Neural cell (in vitro differentiated cells): ENCODE data around the gene APBA3. TPM values are rescaled to one million over a fixed set of nuclear protein-coding genes. Genes with fewer than 3 reads are reported as not detected.

ENCODE experiments used
- H2AFZ ChIP-seq: fragments of 200-600, 300-800 bp; sonication (generic), shearing (Covaris generic); 2 replicates; pipeline ENCODE4 v1.6.0; 2014; ENCODE audit warnings: low read depth, mild to moderate bottlenecking, antibody characterized with exemption, low read length, moderate library complexity
- H3F3A ChIP-seq: fragments of 200-600 bp; shearing (Covaris generic); 2 replicates; pipeline ENCODE4 v1.6.1; 2016; ENCODE audit warnings: mild to moderate bottlenecking, moderate library complexity, mixed read lengths, antibody characterized with exemption, low read length; ENCODE audit not compliant: insufficient read depth, poor library complexity, severe bottlenecking
- H3K27ac ChIP-seq: fragments of 200-600, 300-800 bp; sonication (generic), shearing (Covaris generic); 2 replicates; pipeline ENCODE4 v1.5.1; 2014; ENCODE audit warnings: mild to moderate bottlenecking, low read length, moderate library complexity
- H3K27me3 ChIP-seq: fragments of 300-800, 200-600 bp; sonication (generic), shearing (Covaris generic); 2 replicates; pipeline ENCODE4 v1.6.0; 2014; ENCODE audit warnings: mild to moderate bottlenecking, low read depth, low read length, moderate library complexity; ENCODE audit not compliant: insufficient read depth
- H3K36me3 ChIP-seq: fragments of 300-800, 200-600 bp; sonication (generic), shearing (Covaris generic); 2 replicates; pipeline ENCODE4 v1.5.1; 2014; ENCODE audit warnings: mild to moderate bottlenecking, antibody characterized with exemption, low read length, moderate library complexity; ENCODE audit not compliant: insufficient read depth
- H3K4me2 ChIP-seq: fragments of 300-800, 200-600 bp; sonication (generic), shearing (Covaris generic); 2 replicates; pipeline ENCODE4 v1.6.0; 2014; ENCODE audit warnings: mild to moderate bottlenecking, low read length
- H3K4me3 ChIP-seq: fragments of 300-800, 200-600 bp; sonication (generic), shearing (Covaris generic); 2 replicates; pipeline ENCODE4 v1.5.1; 2014; ENCODE audit warnings: mild to moderate bottlenecking, low read length, moderate library complexity
- H3K79me2 ChIP-seq: fragments of 200-600 bp; shearing (Covaris generic); replicated peaks from 2 replicates; pipeline ENCODE4 v1.6.0; 2014; ENCODE audit warnings: mild to moderate bottlenecking, low read length, moderate library complexity; ENCODE audit not compliant: insufficient read depth
- H3K9ac ChIP-seq: fragments of 300-800, 200-600 bp; sonication (generic), shearing (Covaris generic); 2 replicates; pipeline ENCODE4 v1.6.1; 2016; ENCODE audit warnings: mild to moderate bottlenecking, low read length, mixed read lengths
- H3K9me2 ChIP-seq: fragments of 200-600 bp; shearing (Covaris generic); 2 replicates; pipeline ENCODE4 v1.6.1; 2016; ENCODE audit warnings: mild to moderate bottlenecking, low read length, mixed read lengths; ENCODE audit not compliant: insufficient read depth
- H3K9me3 ChIP-seq: fragments of 200-600, 300-800 bp; sonication (generic), shearing (Covaris generic); 2 replicates; pipeline ENCODE4 v1.6.1; 2016; ENCODE audit warnings: mild to moderate bottlenecking, mixed run types, low read length, moderate library complexity, mixed read lengths
- H4K20me1 ChIP-seq: fragments of 200-600 bp; shearing (Covaris generic); 2 replicates; pipeline ENCODE4 v1.6.1; 2016; ENCODE audit warnings: mild to moderate bottlenecking, mixed run types; ENCODE audit not compliant: insufficient read depth
- CTCF ChIP-seq: fragments of 450-650 bp; IDR thresholded peaks from 2 replicates; pipeline ENCODE4 v1.5.1; 2014; ENCODE audit warnings: antibody characterized with exemption, mild to moderate bottlenecking, moderate library complexity; ENCODE audit not compliant: poor library complexity, severe bottlenecking
- EP300 ChIP-seq: fragments of 450-650 bp; conservative IDR thresholded peaks from 2 replicates; pipeline ENCODE4 v1.6.1; 2014; ENCODE audit warnings: antibody characterized with exemption, mild to moderate bottlenecking, moderate library complexity; ENCODE audit not compliant: poor library complexity, severe bottlenecking
- EZH2 ChIP-seq: fragments of 200-600, 300-800 bp; shearing (Covaris generic), sonication (generic); IDR thresholded peaks from 2 replicates; pipeline ENCODE4 v1.6.1; 2014; ENCODE audit warnings: antibody characterized with exemption, low read length, borderline replicate concordance, mild to moderate bottlenecking; ENCODE audit not compliant: insufficient read depth, poor library complexity, severe bottlenecking
- MXI1 ChIP-seq: fragments of 450-650 bp; conservative IDR thresholded peaks from 2 replicates; pipeline ENCODE4 v1.6.1; 2014; ENCODE audit warnings: antibody characterized with exemption, mild to moderate bottlenecking; ENCODE audit not compliant: poor library complexity, severe bottlenecking
- POLR2AphosphoS5 ChIP-seq: IDR thresholded peaks from 2 replicates; pipeline ENCODE4 v1.6.1; 2012
- RAD21 ChIP-seq: fragments of 450-650 bp; conservative IDR thresholded peaks from 2 replicates; pipeline ENCODE4 v1.6.1; 2014; ENCODE audit warnings: antibody characterized with exemption, mild to moderate bottlenecking, moderate library complexity
- REST ChIP-seq: IDR thresholded peaks from 2 replicates; pipeline ENCODE4 v1.6.1; 2012; ENCODE audit warnings: borderline replicate concordance
- SMC3 ChIP-seq: fragments of 450-650 bp; conservative IDR thresholded peaks from 2 replicates; pipeline ENCODE4 v1.6.1; 2014; ENCODE audit warnings: antibody characterized with exemption, mild to moderate bottlenecking, moderate library complexity; ENCODE audit not compliant: poor library complexity
- TAF1 ChIP-seq: IDR thresholded peaks from 2 replicates; pipeline ENCODE4 v1.6.1; 2012; ENCODE audit warnings: low read depth
- polyA plus RNA-seq: library from polyadenylated mRNA; depleted of rRNA; stranded (reverse); fragments of >200 nt; gene quantifications from 2 replicates; pipeline ENCODE4 v1.2.3, GENCODE V29; 2014

The APBA3 gene
- polyA plus RNA-seq, 1 donor from 2014 or later: 37.1 TPM

- TF ChIP-seq EZH2 (no peak), RAD21 (no peak), SMC3 (no peak), MXI1 (no peak)
- no peaks in the 10 kb centered on the region for H3K36me3 ChIP-seq
- no peaks in the 10 kb centered on the region for H3K9me3 ChIP-seq
- no peaks in the 10 kb centered on the region for H3K79me2 ChIP-seq
- H3K4me2 ChIP-seq: no peak overlapping the region
- no peak overlapping the region for H2AFZ ChIP-seq
- H3F3A ChIP-seq: no peaks in the 10 kb centered on the region
- H3K9ac ChIP-seq: no peak overlapping the region
- no peaks in the 10 kb centered on the region for H3K9me2 ChIP-seq
- H4K20me1 ChIP-seq: no peaks in the 10 kb centered on the region
- H3K27ac ChIP-seq: no peak overlapping the region
- H3K4me3 ChIP-seq: no peak overlapping the region
- no peaks in the 10 kb centered on the region for H3K27me3 ChIP-seq
Observed at GRCh38 chr19:3809881-3810707, 48.6 kb upstream of the APBA3 start.

GRCh38 chr19:3808420-3809143, 47.1 kb upstream of the APBA3 start:
- Histone ChIP-seq H2AFZ (no peak overlapping the region), H3K27ac (no peak overlapping the region), H3K9me3 (no peaks in the 10 kb centered on the region), H3K9ac (no peak overlapping the region), H3K36me3 (no peaks in the 10 kb centered on the region), H3K9me2 (no peaks in the 10 kb centered on the region), H3K27me3 (no peaks in the 10 kb centered on the region), H3K4me3 (no peak overlapping the region), H3K4me2 (no peak overlapping the region), H3F3A (no peaks in the 10 kb centered on the region), H4K20me1 (no peaks in the 10 kb centered on the region), H3K79me2 (no peaks in the 10 kb centered on the region)
- no peak for TF ChIP-seq SMC3
- no peak for TF ChIP-seq TAF1
- TF ChIP-seq EZH2: no peak
- TF ChIP-seq REST: no peak
- no peak for TF ChIP-seq RAD21
- no peak for TF ChIP-seq MXI1
- no peak for TF ChIP-seq POLR2AphosphoS5
- TF ChIP-seq EP300: no peak
- no peak for TF ChIP-seq CTCF
